Gastrocnemius medialis (tissue), 4 donors: ENCODE measurements around the gene XYLB. TPM values are rescaled to one million over a fixed set of nuclear protein-coding genes. Genes with fewer than 3 reads are reported as not detected.
"Not testable (repeated sequence)": the region's sequence is repeated elsewhere in the genome, so short reads cannot be mapped to it uniquely, and the experiment has no call there.

ENCODE experiments used
- ATAC-seq, 2 donors: fragments of 150-250 bp; one replicate each; pipeline ENCODE4 v1.9.1; 2016
- DNase-seq, 2 donors: peaks; one replicate each; pipeline ENCODE4 v3.0.0-alpha.2; 2019
- H3K27ac ChIP-seq, 4 donors: fragments of 200-600 bp; sonication (generic); 1 replicate in 1 of 4; 2 replicates in 3 of 4; pipeline ENCODE4 v1.5.1; 2016 to 2018; ENCODE audit warnings: mild to moderate bottlenecking in 2 of 4, moderate library complexity in 1 of 4
- H3K27me3 ChIP-seq, 3 donors: fragments of 200-600 bp; sonication (generic) in 2 of 3; 1 replicate in 1 of 3; 2 replicates in 2 of 3; pipeline versions ENCODE4 v1.5.1 to v1.6.0; 2016 to 2019; ENCODE audit warnings: mild to moderate bottlenecking in 1 of 3, moderate library complexity in 1 of 3
- H3K36me3 ChIP-seq, 2 donors: fragments of 200-600 bp; sonication (generic) in 1 of 2; one replicate each; pipeline ENCODE4 v1.5.1; 2017 to 2018
- H3K4me1 ChIP-seq, 2 donors: fragments of 200-600 bp; sonication (generic) in 1 of 2; one replicate each; pipeline ENCODE4 v1.5.1; 2016 to 2017; ENCODE audit warnings: mild to moderate bottlenecking in 2 of 2
- H3K4me3 ChIP-seq, 4 donors: fragments of 200-600 bp; sonication (generic) in 3 of 4; 1 replicate in 1 of 4; 2 replicates in 3 of 4; pipeline ENCODE4 v1.5.1; 2016 to 2019; ENCODE audit warnings: mild to moderate bottlenecking in 2 of 4
- H3K9me3 ChIP-seq, 3 donors: fragments of 200-600 bp; sonication (generic) in 2 of 3; 1 replicate in 1 of 3; 2 replicates in 2 of 3; pipeline ENCODE4 v1.5.1; 2016 to 2019
- POLR2A ChIP-seq, 2 donors: fragments of 450-650 bp; IDR thresholded peaks; one replicate each; pipeline ENCODE4 v1.6.1; 2017; ENCODE audit warnings: antibody characterized with exemption in 2 of 2, mild to moderate bottlenecking in 2 of 2, moderate library complexity in 2 of 2
- in situ Hi-C, 4 donors: fragments of 200-750 bp; cut with MboI; loops; one replicate each; pipeline versions ENCODE4 v1.15.0 to v1.8.0; 2017; ENCODE audit warnings: low sequenced_read_pairs in 4 of 4
- intact Hi-C: fragments of 100-400 bp; cut with DNase I; formaldehyde crosslinking; loops from one replicate; pipeline ENCODE4 v1.15.1; 2023; ENCODE audit warnings: low total_unique reads
- total RNA-seq, 4 donors: library from RNA; depleted of rRNA; stranded (reverse); fragments of >200 nt; gene quantifications; one replicate each; pipeline versions ENCODE4 v1.1.0 to v1.2.3, GENCODE V29; 2016
- TF ChIP-seq, protein P1 (sequence below), 5 experiments: fragments of 450-650 bp in 3 of 5; fragments of 200-600 bp in 2 of 5; sonication (generic) in 2 of 5; IDR thresholded peaks in 4 of 5; conservative IDR thresholded peaks in 1 of 5; 1 replicate in 4 of 5; 2 replicates in 1 of 5; pipeline ENCODE4 v1.5.1; 2016 to 2019; ENCODE audit warnings: antibody characterized with exemption in 5 of 5, mild to moderate bottlenecking in 3 of 5, moderate library complexity in 3 of 5

The XYLB gene
- 1 to 10 TPM in 1 of 4 donors, under 1 TPM in 3; 0.23 to 1.1 (median 0.44) TPM for total RNA-seq

DNA sequence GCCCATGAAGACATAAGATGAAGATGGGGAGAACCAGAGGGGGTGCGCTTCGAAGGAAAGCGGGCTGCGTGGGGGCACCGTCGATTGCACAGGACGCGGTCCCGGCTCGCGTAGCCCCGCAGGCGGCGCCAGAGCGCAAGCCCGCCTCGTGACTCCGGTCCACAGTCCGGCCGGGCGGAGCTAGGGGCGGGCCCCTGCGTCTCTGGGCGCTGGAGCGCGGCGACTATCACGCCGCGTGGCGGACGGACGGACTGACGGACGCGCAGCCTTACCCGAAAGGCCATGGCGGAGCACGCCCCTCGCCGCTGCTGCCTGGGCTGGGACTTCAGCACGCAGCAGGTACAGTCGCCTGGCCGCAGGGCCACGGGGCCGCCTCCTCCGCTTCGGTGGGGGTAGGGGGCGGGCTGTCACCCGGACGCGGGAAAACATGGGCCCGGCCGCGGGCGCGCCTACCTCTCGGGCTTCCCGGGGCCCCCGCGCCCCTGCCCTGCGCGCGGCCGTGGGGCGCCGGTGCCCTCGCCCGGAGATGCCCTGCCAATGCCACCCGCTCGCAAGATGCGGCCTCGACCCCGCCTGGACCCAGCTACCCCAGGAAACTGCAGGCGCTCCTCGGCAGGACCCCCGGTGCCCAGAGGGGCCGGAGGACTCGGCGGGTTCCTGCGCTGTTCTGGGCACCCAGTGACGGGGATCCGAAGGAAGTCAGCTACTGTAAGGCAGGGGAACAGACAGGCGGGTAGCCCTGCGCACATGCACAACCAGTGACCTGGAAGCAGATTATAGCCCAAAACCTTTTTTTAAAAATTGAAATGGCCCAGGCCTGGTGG, at the start of gene XYLB:
XYLB (plus strand) TSS at position 199 of the 824 bp plus-strand sequence; CDS start at position 283, 84 bp downstream.
- in situ Hi-C loops (loop anchor here (5.0 kb wide), 1 partner anchor 136 kb away; no protein-coding TSS in a partner anchor), intact Hi-C loops (loop anchor here (2.0 to 5.0 kb wide), 2 partner anchors 132 to 209 kb away; partner anchors contain the start of genes ACAA1 and MYD88)
- Histone ChIP-seq H3K27ac (peak within 1 kb of the TSS in 3 of 4 donors; percentile 29 to 74 (median 30)), H3K36me3 (no peaks in the 10 kb centered on the region), H3K27me3 (no peaks in the 10 kb centered on the region), H3K4me3 (peak within 1 kb of the TSS; percentile 60 to 81 (median 64)), H3K4me1 (no peaks in the 10 kb centered on the region), H3K9me3 (no peaks in the 10 kb centered on the region)
- ATAC-seq (peak; percentile 95 to 97), DNase-seq (peak; percentile 73 to 76)
- no peak for TF ChIP-seq POLR2A (IDR thresholded peaks at IDR 0.05)
- TF ChIP-seq, protein P1, sequence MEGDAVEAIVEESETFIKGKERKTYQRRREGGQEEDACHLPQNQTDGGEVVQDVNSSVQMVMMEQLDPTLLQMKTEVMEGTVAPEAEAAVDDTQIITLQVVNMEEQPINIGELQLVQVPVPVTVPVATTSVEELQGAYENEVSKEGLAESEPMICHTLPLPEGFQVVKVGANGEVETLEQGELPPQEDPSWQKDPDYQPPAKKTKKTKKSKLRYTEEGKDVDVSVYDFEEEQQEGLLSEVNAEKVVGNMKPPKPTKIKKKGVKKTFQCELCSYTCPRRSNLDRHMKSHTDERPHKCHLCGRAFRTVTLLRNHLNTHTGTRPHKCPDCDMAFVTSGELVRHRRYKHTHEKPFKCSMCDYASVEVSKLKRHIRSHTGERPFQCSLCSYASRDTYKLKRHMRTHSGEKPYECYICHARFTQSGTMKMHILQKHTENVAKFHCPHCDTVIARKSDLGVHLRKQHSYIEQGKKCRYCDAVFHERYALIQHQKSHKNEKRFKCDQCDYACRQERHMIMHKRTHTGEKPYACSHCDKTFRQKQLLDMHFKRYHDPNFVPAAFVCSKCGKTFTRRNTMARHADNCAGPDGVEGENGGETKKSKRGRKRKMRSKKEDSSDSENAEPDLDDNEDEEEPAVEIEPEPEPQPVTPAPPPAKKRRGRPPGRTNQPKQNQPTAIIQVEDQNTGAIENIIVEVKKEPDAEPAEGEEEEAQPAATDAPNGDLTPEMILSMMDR (IDR thresholded peaks at IDR 0.05 in 4 of 5, conservative IDR thresholded peaks at IDR 0.05 in 1 of 5) = peak; percentile 75 to 88 (median 87)

DNA sequence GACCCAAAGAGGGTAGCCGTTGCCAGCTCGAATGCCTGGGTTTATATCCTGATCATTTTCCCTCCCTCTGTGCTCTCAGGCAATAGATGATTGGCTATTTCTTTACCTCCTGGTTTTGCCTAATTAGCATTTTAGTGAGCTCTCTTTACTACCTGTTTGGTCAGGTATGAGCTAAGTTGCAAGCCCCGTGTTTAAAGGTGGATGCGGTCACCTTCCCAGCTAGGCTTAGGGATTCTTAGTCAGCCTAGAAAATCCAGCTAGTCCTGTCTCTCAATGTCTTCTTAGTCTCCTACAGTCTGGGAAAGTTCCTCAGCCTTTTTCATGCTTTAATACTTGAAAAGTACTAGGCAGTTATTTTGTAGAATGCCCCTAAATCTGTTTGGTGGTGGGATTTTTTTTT, 49.5 kb upstream of the XYLB start:
- H3K27ac ChIP-seq, ATAC-seq, H3K4me1 ChIP-seq, H3K36me3 ChIP-seq, H3K27me3 ChIP-seq, H3K9me3 ChIP-seq, H3K4me3 ChIP-seq, intact Hi-C loops, in situ Hi-C loops, DNase-seq: not testable (repeated sequence)

DNA sequence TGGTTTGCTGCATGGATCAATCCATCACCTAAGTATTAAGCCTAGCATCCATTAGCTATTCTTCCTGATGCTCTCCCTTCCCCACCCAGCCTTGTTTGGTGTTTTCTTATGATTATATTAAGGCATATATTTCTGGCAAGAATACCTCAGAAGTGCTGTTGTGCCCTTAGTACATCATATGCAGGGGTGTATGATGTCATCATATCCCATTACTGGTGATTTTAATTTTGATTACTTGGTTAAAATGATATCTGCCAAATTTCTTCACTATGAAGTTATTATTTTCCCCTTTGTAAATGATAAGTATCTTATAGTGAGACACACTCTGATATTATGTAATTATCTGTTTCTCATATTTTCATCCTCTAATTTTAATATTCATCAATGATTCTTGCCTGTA, 49.0 kb upstream of the XYLB start:
- ATAC-seq = no peak
- Histone ChIP-seq H3K27ac (no peak overlapping the region), H3K27me3 (no peaks in the 10 kb centered on the region), H3K4me1 (no peaks in the 10 kb centered on the region), H3K36me3 (no peaks in the 10 kb centered on the region), H3K9me3 (no peaks in the 10 kb centered on the region), H3K4me3 (no peak overlapping the region)
- in situ Hi-C loops (no loop called here), intact Hi-C loops (no loop called here)
- no peak for DNase-seq
- TF ChIP-seq POLR2A (IDR thresholded peaks at IDR 0.05) = no peak
- TF ChIP-seq, protein P1 (IDR thresholded peaks at IDR 0.05 in 4 of 5, conservative IDR thresholded peaks at IDR 0.05 in 1 of 5) = no peak

DNA sequence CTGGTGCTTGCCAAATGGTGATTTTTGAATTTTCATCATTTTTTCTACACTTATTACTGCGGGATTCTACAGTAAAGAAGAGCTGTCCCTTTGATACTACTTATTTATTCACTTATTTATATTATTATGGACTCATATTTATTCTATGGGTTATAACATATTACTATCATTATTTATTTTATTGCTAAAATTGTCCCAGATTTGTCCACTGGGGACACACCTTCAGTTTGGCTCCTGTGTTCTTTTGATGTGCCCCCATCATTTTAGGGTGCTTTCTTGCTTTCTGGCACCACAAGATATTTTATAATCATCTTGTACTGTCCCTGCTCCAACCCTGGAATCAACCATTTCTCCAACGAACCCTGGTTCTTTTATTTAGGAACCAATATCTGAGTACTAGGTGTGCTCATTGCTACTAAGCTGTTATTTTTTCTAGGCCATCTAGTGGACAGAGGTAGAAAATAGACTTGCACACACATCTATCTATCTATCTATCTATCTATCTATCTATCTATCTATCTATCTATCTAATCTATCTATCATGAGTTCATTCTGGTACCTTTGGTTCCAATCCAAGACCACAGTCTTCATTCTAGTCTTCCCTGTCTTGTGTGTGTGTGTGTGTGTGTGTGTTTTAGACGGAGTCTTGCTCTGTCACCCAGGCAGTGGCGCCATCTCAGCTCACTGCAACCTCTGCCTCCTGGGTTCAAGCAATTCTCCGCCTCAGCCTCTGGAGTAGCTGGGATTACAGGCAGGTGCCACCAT, 48.5 kb upstream of the XYLB start:
- TF ChIP-seq POLR2A (IDR thresholded peaks at IDR 0.05) = no peak
- TF ChIP-seq, protein P1 (IDR thresholded peaks at IDR 0.05 in 4 of 5, conservative IDR thresholded peaks at IDR 0.05 in 1 of 5) = peak in 1 of 5 experiments; percentile 32
- Histone ChIP-seq H3K27ac (no peak overlapping the region), H3K4me1 (no peaks in the 10 kb centered on the region), H3K36me3 (no peaks in the 10 kb centered on the region), H3K27me3 (no peaks in the 10 kb centered on the region), H3K9me3 (no peaks in the 10 kb centered on the region), H3K4me3 (no peak overlapping the region)
- intact Hi-C loops = no loop called here
- in situ Hi-C loops = no loop called here
- DNase-seq = no peak
- ATAC-seq = no peak

DNA sequence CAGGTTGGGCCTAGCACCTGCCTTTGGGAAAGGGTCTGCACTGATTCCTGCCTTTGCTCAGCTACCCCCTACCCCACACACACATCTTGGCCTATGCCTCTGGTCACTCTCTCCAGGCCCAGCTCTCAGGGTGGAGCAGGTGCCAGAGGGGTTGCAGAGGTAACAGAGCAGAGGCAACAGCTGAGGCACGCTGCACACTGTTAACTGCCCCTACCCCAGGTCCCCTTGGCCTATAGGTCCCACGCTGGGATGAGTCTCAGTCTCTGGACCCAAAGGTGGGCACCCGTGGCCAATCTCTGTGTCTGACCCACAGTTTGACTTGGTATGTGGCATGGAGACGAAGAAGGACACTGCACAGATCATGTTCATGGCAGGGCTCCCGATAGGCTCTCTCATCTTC, 39.6 kb upstream of the XYLB start:
- intact Hi-C loops (no loop called here), in situ Hi-C loops (no loop called here)
- no peaks in the 10 kb centered on the region for H3K4me1 ChIP-seq
- no peak overlapping the region for H3K4me3 ChIP-seq
- H3K27me3 ChIP-seq = no peaks in the 10 kb centered on the region
- ATAC-seq = no peak
- H3K36me3 ChIP-seq = no peaks in the 10 kb centered on the region
- TF ChIP-seq, protein P1 (IDR thresholded peaks at IDR 0.05 in 4 of 5, conservative IDR thresholded peaks at IDR 0.05 in 1 of 5) = no peak
- TF ChIP-seq POLR2A (IDR thresholded peaks at IDR 0.05) = no peak
- no peaks in the 10 kb centered on the region for H3K9me3 ChIP-seq
- DNase-seq = no peak
- H3K27ac ChIP-seq = no peak overlapping the region
